Measurements from ENCODE around the gene ITGA2.

The ITGA2 gene

DNA sequence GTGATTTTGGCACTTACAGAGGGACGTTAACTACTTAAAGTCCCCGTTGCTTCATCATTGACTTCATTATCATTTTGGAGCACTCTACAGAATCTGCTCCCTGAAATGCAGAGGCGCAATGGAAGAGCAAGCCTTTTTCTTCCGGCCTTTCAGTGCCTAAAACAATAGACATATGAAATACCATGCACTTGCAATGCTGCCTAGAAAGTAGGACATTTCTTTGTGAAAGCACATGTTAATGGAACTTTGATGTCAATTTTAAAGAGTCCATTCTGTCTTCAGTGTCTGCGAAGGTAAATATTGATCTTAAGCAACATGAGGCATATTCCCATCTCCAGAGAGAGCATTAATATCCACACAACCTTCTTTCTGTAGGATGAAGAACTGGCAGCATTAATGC is 36.3 kb downstream of the ITGA2 start:
- no peaks in the 10 kb centered on the region for H3K4me1 ChIP-seq (ENCODE audit: control insufficient read depth, insufficient read depth, low read length)

DNA sequence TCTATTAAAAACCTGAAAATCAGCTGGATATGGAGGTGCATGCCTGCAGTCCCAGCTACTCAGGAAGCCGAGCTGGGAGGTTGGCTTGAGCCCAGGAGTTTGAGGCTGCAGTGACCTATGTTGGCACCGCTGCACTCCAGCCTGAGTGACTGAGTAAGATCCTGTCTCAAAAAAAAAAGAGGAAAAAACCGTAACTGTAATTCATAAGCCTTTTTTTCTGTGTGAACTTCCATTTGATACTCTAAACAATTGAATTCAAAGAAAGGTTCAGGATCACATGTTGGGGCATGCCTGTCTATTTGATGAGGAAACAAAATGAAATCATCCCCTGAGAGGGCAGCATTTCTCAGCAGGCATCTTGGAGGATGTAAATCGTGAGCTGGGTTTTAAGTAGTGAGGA is 38.8 kb downstream of the ITGA2 start:
- Histone ChIP-seq H3K36me3 (ENCODE audit: control insufficient read depth, insufficient read depth, low read length) (no peaks in the 10 kb centered on the region), H3K4me1 (ENCODE audit: control insufficient read depth, insufficient read depth, low read length) (no peaks in the 10 kb centered on the region)

More for the DNA sequence above, 36.3 kb downstream of the ITGA2 start:
- H3K36me3 ChIP-seq (ENCODE audit: control insufficient read depth, insufficient read depth, low read length) = no peaks in the 10 kb centered on the region
- H3K4me3 ChIP-seq (ENCODE audit: low read depth, low read length) = no peak overlapping the region
- no peaks in the 10 kb centered on the region for H3K27me3 ChIP-seq (ENCODE audit: control insufficient read depth, insufficient read depth, low read length)
- no peak overlapping the region for H3K9ac ChIP-seq (ENCODE audit: low read depth, low read length)
- H3K9me3 ChIP-seq (ENCODE audit: control insufficient read depth, insufficient read depth, low read length) = no peaks in the 10 kb centered on the region

DNA sequence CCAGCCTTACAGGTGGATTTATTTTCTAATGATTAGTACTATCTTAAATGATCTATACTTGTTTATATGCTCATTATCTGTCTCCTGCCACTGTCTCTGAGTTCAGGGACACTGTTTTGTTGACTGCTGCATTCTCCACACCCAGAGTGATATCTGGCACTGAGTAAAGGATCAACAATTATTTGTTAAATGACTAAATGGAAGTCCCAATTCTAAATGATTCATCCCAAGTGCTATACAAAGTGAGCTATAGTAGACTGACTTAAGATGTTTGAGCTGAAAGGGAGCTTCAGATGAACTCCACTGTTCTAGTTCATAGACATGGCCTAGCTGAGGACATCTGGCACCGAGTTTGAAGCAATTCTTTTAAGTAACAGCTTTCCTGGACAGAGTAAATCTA is 40.5 kb downstream of the ITGA2 start:
- Histone ChIP-seq H3K36me3 (ENCODE audit: control insufficient read depth, insufficient read depth, low read length) (no peaks in the 10 kb centered on the region), H3K9ac (ENCODE audit: low read depth, low read length) (no peak overlapping the region), H3K4me1 (ENCODE audit: control insufficient read depth, insufficient read depth, low read length) (no peaks in the 10 kb centered on the region), H3K9me3 (ENCODE audit: control insufficient read depth, insufficient read depth, low read length) (no peaks in the 10 kb centered on the region), H3K27me3 (ENCODE audit: control insufficient read depth, insufficient read depth, low read length) (no peaks in the 10 kb centered on the region), H3K4me3 (ENCODE audit: low read depth, low read length) (no peak overlapping the region)

More for the DNA sequence above, 38.8 kb downstream of the ITGA2 start:
- Histone ChIP-seq H3K9ac (ENCODE audit: low read depth, low read length) (no peak overlapping the region), H3K4me3 (ENCODE audit: low read depth, low read length) (no peak overlapping the region), H3K27me3 (ENCODE audit: control insufficient read depth, insufficient read depth, low read length) (no peaks in the 10 kb centered on the region), H3K9me3 (ENCODE audit: control insufficient read depth, insufficient read depth, low read length) (no peaks in the 10 kb centered on the region)

DNA sequence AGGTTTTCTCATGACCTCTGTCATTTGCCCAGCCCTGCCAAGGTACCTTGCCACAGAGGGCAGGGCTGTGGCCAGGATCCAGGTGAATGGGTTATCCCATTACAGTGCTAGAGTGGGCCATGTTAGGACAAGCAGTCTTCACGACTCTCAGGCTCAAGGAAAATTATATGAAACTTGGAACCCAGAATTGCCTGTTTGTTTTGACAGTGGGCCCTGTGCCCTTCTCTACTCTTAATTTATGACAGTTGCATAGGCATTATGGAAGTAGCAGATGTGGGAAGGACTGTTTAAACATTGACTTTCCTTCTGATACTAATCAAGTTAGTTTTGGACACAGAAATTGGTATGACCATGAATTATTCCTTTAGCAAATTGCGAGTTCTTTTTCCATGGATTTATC is 41.7 kb downstream of the ITGA2 start:
- H3K9me3 ChIP-seq (ENCODE audit: control insufficient read depth, insufficient read depth, low read length) = no peaks in the 10 kb centered on the region
- no peaks in the 10 kb centered on the region for H3K27me3 ChIP-seq (ENCODE audit: control insufficient read depth, insufficient read depth, low read length)
- H3K36me3 ChIP-seq (ENCODE audit: control insufficient read depth, insufficient read depth, low read length) = no peaks in the 10 kb centered on the region
- no peaks in the 10 kb centered on the region for H3K4me1 ChIP-seq (ENCODE audit: control insufficient read depth, insufficient read depth, low read length)
- no peak overlapping the region for H3K9ac ChIP-seq (ENCODE audit: low read depth, low read length)
- H3K4me3 ChIP-seq (ENCODE audit: low read depth, low read length) = no peak overlapping the region

DNA sequence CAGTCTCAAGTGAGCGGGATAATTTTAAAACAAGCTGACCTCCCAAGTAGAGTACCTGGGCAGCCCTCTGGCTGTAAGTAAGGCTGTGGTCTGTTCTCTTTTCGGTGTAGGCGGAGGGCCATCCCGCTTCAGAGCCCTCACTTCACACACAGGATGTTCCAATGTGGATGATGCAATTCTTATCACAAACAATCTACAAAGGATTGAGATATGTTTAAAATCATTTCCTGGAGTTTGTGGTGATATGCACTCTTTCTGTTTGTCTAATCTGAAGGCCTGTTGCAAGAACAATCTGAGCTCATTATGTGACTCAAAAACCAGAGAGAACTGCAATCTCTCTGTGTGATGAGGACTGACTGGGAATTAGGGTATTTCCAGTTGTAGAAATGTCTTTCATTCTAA is 42.5 kb downstream of the ITGA2 start:
- Histone ChIP-seq H3K27me3 (ENCODE audit: control insufficient read depth, insufficient read depth, low read length) (no peaks in the 10 kb centered on the region), H3K36me3 (ENCODE audit: control insufficient read depth, insufficient read depth, low read length) (no peaks in the 10 kb centered on the region), H3K9ac (ENCODE audit: low read depth, low read length) (no peak overlapping the region), H3K4me3 (ENCODE audit: low read depth, low read length) (no peak overlapping the region), H3K9me3 (ENCODE audit: control insufficient read depth, insufficient read depth, low read length) (no peaks in the 10 kb centered on the region), H3K4me1 (ENCODE audit: control insufficient read depth, insufficient read depth, low read length) (no peaks in the 10 kb centered on the region)

- Histone ChIP-seq H3K27me3 (ENCODE audit: control insufficient read depth, insufficient read depth, low read length) (no peaks in the 10 kb centered on the region), H3K4me3 (ENCODE audit: low read depth, low read length) (no peak overlapping the region), H3K9me3 (ENCODE audit: control insufficient read depth, insufficient read depth, low read length) (no peaks in the 10 kb centered on the region), H3K36me3 (ENCODE audit: control insufficient read depth, insufficient read depth, low read length) (no peaks in the 10 kb centered on the region), H3K9ac (ENCODE audit: low read depth, low read length) (no peak overlapping the region), H3K4me1 (ENCODE audit: control insufficient read depth, insufficient read depth, low read length) (no peaks in the 10 kb centered on the region)
These were observed 43.0 kb downstream of the ITGA2 start for GRCh38 chr5:53032188-53032587.

GRCh38 chr5:53034832-53035231 is 45.7 kb downstream of the ITGA2 start:
- Histone ChIP-seq H3K27me3 (ENCODE audit: control insufficient read depth, insufficient read depth, low read length) (no peaks in the 10 kb centered on the region), H3K9ac (ENCODE audit: low read depth, low read length) (no peak overlapping the region), H3K4me3 (ENCODE audit: low read depth, low read length) (no peak overlapping the region), H3K4me1 (ENCODE audit: control insufficient read depth, insufficient read depth, low read length) (no peaks in the 10 kb centered on the region), H3K9me3 (ENCODE audit: control insufficient read depth, insufficient read depth, low read length) (no peaks in the 10 kb centered on the region), H3K36me3 (ENCODE audit: control insufficient read depth, insufficient read depth, low read length) (no peaks in the 10 kb centered on the region)

DNA sequence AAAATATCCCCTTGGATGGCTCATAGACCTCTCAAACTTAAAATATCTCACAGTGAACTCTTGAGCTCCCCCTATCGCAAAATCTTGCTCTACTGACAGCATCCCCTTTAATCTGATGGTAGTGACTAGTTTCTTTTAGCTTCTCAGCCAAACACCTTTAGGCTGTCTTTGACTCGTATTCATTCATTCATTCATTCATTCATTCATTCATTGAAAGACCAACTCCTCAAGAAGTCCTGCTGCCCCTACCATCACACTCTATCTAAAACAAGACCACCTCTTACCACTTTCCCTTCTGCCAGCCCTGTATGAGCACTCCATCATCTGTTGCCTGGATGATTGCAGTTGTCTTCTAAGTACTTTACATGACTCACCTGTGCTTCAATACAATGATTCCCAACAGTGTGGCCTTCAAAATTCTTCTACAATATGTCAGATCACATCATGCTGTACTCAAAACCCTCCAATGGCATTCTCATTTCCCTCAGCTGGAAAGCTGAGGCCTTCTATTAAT is 46.8 kb downstream of the ITGA2 start:
- Histone ChIP-seq H3K9ac (ENCODE audit: low read depth, low read length) (no peak overlapping the region), H3K36me3 (ENCODE audit: control insufficient read depth, insufficient read depth, low read length) (no peaks in the 10 kb centered on the region), H3K27me3 (ENCODE audit: control insufficient read depth, insufficient read depth, low read length) (no peaks in the 10 kb centered on the region), H3K4me3 (ENCODE audit: low read depth, low read length) (no peak overlapping the region), H3K4me1 (ENCODE audit: control insufficient read depth, insufficient read depth, low read length) (no peaks in the 10 kb centered on the region), H3K9me3 (ENCODE audit: control insufficient read depth, insufficient read depth, low read length) (no peaks in the 10 kb centered on the region)

DNA sequence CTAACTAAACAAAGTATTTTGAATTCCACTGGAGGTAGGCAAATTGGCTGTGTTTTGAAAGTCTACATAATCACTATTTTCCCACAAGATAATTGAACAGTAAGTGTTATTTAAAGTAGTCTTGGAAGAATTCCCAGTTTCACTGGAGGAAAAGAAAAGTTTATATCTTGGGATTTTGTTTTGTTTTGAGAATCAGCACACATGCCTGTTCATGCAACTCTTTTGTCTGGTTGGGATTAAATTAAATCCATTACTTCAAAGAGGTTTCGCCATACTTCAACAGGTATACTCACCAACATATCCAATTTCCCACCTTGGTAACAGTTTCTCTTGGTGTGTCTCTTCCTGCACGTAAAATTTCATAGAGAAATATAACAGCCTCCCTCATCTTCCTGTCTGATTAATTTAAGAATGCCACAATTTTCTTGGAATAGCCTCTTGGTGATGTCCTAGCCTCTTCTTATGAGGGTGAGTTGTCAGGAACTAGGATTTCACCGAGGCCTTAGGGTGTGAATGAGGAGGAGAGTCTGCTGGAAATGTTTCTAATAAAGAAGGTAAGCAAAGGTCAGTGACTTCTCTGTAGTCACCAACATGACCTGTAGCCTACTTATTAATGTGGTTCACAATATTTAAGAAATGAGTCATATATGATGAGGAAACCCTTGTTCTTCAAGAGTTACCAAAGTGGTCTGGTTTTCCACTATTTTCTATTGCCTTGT is 48.1 kb downstream of the ITGA2 start:
- Histone ChIP-seq H3K4me3 (ENCODE audit: low read depth, low read length) (no peak overlapping the region), H3K27me3 (ENCODE audit: control insufficient read depth, insufficient read depth, low read length) (no peaks in the 10 kb centered on the region), H3K4me1 (ENCODE audit: control insufficient read depth, insufficient read depth, low read length) (no peaks in the 10 kb centered on the region), H3K36me3 (ENCODE audit: control insufficient read depth, insufficient read depth, low read length) (no peaks in the 10 kb centered on the region), H3K9me3 (ENCODE audit: control insufficient read depth, insufficient read depth, low read length) (no peaks in the 10 kb centered on the region), H3K9ac (ENCODE audit: low read depth, low read length) (no peak overlapping the region)

GRCh38 chr5:53038196-53038847 is 49.2 kb downstream of the ITGA2 start:
- no peaks in the 10 kb centered on the region for H3K27me3 ChIP-seq (ENCODE audit: control insufficient read depth, insufficient read depth, low read length)
- no peak overlapping the region for H3K9ac ChIP-seq (ENCODE audit: low read depth, low read length)
- H3K36me3 ChIP-seq (ENCODE audit: control insufficient read depth, insufficient read depth, low read length) = no peaks in the 10 kb centered on the region
- H3K9me3 ChIP-seq (ENCODE audit: control insufficient read depth, insufficient read depth, low read length) = no peaks in the 10 kb centered on the region
- H3K4me1 ChIP-seq (ENCODE audit: control insufficient read depth, insufficient read depth, low read length) = no peaks in the 10 kb centered on the region
- H3K4me3 ChIP-seq (ENCODE audit: low read depth, low read length) = no peak overlapping the region

- Histone ChIP-seq H3K36me3 (ENCODE audit: control insufficient read depth, insufficient read depth, low read length) (no peaks in the 10 kb centered on the region), H3K9me3 (ENCODE audit: control insufficient read depth, insufficient read depth, low read length) (no peaks in the 10 kb centered on the region), H3K4me3 (ENCODE audit: low read depth, low read length) (no peak overlapping the region), H3K27me3 (ENCODE audit: control insufficient read depth, insufficient read depth, low read length) (no peaks in the 10 kb centered on the region), H3K4me1 (ENCODE audit: control insufficient read depth, insufficient read depth, low read length) (no peaks in the 10 kb centered on the region), H3K9ac (ENCODE audit: low read depth, low read length) (no peak overlapping the region)
These were observed 50.7 kb downstream of the ITGA2 start for GRCh38 chr5:53039855-53040254.

DNA sequence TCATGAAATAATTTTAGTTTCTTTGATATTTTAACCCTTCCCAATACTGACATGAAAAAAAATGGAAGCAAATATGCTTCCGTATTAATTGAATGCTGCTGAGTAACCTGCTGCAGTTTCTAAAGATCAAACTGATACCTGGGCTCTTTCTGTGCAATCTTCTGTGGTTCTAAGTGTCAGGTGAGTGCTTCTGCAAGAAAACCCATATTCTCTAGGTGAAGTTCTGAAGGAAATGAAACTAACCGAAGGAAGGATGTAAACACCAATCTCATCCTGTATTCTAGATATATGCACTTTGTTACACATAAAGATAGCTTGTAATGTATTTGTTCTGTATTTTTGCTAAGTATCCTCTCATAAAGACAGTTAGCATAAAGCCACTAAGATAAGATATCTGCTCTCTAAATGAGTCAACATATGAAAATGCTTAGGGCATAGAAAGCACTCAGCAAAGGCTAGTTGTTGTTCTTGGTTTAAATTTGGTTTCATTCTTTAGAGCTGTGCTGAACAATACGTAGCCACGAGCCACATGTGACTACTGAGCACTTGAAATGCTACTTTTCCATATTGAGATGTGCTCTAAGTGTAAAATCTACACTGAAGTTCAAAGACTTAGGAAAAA is 52.0 kb downstream of the ITGA2 start:
- H3K9ac ChIP-seq (ENCODE audit: low read depth, low read length) = no peak overlapping the region
- H3K27me3 ChIP-seq (ENCODE audit: control insufficient read depth, insufficient read depth, low read length) = no peaks in the 10 kb centered on the region
- no peaks in the 10 kb centered on the region for H3K4me1 ChIP-seq (ENCODE audit: control insufficient read depth, insufficient read depth, low read length)
- no peak overlapping the region for H3K4me3 ChIP-seq (ENCODE audit: low read depth, low read length)
- H3K36me3 ChIP-seq (ENCODE audit: control insufficient read depth, insufficient read depth, low read length) = no peaks in the 10 kb centered on the region
- H3K9me3 ChIP-seq (ENCODE audit: control insufficient read depth, insufficient read depth, low read length) = no peaks in the 10 kb centered on the region

Measured in iPS-15b (cell line).